AG04450 (cell line): ENCODE results near the gene ALPG. TPM values are rescaled to one million over a fixed set of nuclear protein-coding genes. Genes with fewer than 3 reads are reported as not detected.
"Not testable (repeated sequence)": the region's sequence is repeated elsewhere in the genome, so short reads cannot be mapped to it uniquely, and the experiment has no call there.

Experiments
- CTCF ChIA-PET: fragments of 300-600, 350-600 bp; formaldehyde crosslinking; extraction: SDS; loops from one replicate; lab custom pipeline; 2022; ENCODE audit warnings: antibody characterized with exemption, inconsistent platforms; lab: Charles Lee
- POLR2A ChIA-PET: fragments of 350-600 bp; formaldehyde crosslinking; extraction: SDS; loops from one replicate; lab custom pipeline; 2021; ENCODE audit warnings: antibody characterized with exemption, inconsistent platforms; lab: Yijun Ruan, JAX
- DNase-seq: peaks from one replicate; pipeline ENCODE4 v3.0.0-alpha.2; 2011; ENCODE audit warnings: low read depth, low spot score
- H3K27ac ChIP-seq: one replicate; pipeline ENCODE4 v1.5.1; 2012; ENCODE audit warnings: low read depth, low read length, control low read depth
- H3K27me3 ChIP-seq: one replicate; pipeline ENCODE4 v1.6.0; 2012; ENCODE audit warnings: low read length; ENCODE audit not compliant: control insufficient read depth, insufficient read depth
- H3K4me3 ChIP-seq: 2 replicates; pipeline ENCODE4 v1.5.1; 2011; ENCODE audit warnings: mild to moderate bottlenecking, low read depth, low read length, control low read depth
- H3K9me3 ChIP-seq: 2 replicates; pipeline ENCODE4 v1.5.1; 2012; ENCODE audit warnings: low read length; ENCODE audit not compliant: control insufficient read depth, insufficient read depth
- polyA plus RNA-seq: library from polyadenylated mRNA; depleted of rRNA; stranded (reverse); fragments of >200 nt; gene quantifications from 2 replicates; pipeline ENCODE4 v1.2.3, GENCODE V29; 2011
- TF ChIP-seq, protein P1 (sequence below): IDR thresholded peaks from 2 replicates; pipeline ENCODE4 v1.5.1; 2011; ENCODE audit warnings: low read depth, low read length, control low read depth, inconsistent platforms

Gene ALPG
- polyA plus RNA-seq, 1 experiment = not detected

DNA sequence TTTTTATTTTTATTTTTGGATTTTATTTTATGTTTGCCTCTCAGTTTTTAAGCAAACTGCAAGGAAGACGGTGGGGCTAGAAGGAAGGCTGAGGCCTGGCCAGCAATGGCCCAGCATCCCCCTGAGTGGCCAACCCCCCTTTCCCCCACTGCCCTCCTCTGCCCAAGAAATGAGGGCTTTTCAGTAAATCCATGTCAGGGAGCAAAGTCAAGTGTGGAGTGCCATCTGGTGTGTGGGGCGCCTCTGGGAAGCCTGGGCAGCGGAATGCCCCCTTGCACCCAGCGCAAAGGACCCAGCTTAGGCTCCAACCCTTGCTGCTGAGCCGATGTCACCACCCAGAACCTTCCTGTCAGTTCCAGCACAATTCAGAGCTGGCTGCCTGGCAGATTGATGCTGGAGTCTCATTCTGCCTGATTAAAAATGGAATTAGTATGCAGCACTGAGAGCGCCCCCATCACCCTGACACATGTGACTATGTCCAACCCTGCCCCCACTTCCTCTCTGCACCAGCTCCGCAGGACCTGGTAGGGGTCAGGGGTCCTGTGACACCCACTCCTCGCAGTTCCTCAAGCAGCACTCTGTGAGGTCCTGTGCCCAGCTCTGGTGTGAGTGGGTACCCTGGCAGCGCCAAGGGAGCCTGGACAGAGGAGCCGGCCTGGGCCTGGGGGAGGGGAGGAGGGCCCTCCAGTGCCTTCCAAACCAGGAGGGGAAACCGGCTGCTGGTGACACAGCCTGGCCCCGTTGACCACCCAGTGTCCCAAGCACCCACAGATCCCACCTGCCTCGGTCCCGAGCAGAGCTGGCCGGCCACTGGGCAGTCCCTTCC lies 37.3 kb upstream of the ALPG start:
- ChIA-PET CTCF (no interaction called here), POLR2A (no interaction called here)
- Histone ChIP-seq H3K9me3 (no peaks in the 10 kb centered on the region), H3K27ac (no peak overlapping the region), H3K27me3 (peaks cover 2% of the 10 kb centered on the region), H3K4me3 (no peak overlapping the region)
- TF ChIP-seq, protein P1, sequence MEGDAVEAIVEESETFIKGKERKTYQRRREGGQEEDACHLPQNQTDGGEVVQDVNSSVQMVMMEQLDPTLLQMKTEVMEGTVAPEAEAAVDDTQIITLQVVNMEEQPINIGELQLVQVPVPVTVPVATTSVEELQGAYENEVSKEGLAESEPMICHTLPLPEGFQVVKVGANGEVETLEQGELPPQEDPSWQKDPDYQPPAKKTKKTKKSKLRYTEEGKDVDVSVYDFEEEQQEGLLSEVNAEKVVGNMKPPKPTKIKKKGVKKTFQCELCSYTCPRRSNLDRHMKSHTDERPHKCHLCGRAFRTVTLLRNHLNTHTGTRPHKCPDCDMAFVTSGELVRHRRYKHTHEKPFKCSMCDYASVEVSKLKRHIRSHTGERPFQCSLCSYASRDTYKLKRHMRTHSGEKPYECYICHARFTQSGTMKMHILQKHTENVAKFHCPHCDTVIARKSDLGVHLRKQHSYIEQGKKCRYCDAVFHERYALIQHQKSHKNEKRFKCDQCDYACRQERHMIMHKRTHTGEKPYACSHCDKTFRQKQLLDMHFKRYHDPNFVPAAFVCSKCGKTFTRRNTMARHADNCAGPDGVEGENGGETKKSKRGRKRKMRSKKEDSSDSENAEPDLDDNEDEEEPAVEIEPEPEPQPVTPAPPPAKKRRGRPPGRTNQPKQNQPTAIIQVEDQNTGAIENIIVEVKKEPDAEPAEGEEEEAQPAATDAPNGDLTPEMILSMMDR = no peak
- no peak for DNase-seq

DNA sequence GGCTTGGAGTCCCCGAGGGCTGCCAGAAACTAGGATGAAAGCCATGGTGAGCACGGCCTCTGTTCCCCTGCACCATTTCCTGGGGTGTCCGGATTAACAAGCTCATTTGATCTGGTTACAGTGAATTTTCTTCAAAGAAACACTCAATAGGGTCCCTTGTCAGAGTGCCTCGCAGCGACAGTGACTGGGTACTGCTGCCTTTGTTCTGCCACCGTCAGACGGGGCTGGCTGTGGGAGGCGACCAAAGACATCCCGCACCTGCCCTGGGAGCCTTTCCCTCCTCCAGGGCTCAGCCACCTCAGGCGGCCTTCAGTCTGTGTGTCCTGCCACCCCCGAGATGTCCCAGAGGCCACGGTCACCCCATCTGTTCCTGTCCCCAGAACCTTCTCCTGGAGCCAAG lies 36.6 kb upstream of the ALPG start:
- CTCF ChIA-PET, H3K9me3 ChIP-seq, H3K27me3 ChIP-seq, DNase-seq, POLR2A ChIA-PET, H3K4me3 ChIP-seq, H3K27ac ChIP-seq: not testable (repeated sequence)

DNA sequence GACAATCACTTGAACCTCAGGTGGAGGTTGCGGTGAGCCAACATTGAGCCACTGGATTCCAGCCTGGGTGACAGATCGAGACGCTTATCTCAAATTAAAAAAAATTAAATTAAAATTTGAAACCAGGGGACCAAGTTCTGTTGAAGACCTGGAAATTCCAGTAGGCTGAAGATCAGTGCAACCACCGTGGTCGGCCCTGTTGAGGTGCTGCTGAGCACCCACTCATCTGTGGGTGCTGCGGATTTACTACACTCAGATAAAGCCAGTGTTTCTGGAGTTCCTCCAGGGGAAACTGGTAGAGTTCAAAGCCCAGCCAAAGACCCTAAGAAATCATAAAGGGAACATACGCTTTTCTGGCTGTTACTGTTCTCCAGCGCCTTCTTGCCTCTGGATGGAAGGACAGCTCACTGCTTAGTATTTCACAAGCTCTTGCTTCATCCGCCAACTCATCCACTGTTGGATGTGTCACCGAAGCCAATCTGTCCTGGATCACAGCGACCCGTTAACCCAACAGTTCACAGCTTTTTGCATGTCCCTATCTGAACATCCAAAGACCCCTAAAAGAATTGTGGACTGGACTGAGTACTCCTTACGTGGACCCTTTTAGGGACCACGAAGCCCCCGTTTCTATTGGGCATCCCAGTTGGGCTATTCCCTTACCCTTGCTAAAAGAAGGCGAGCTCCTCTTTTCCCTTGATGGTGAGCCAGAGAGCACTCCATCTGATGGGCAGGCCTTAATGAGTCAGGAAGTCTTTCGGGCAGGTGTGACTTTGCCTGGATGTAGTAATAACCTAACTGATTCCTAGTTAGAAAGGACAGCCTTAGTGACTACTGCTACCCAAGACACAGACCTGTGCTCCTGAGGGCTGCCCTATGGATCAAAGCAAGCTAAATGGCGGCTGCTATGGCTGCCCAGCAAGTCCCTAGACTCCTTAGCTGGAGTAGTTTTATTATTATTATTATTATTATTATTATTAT lies 34.1 kb upstream of the ALPG start:
- peaks cover 2% of the 10 kb centered on the region for H3K27me3 ChIP-seq
- no peak for DNase-seq
- H3K4me3 ChIP-seq = no peak overlapping the region
- POLR2A ChIA-PET = interaction anchor here (0.7 kb wide), 1 partner anchor 14 kb away, joined by 3 read pairs; no protein-coding TSS in a partner anchor
- no peak overlapping the region for H3K27ac ChIP-seq
- no peaks in the 10 kb centered on the region for H3K9me3 ChIP-seq
- CTCF ChIA-PET = interaction anchor here (0.9 kb wide), 1 partner anchor 472 kb away, joined by 3 read pairs; no protein-coding TSS in a partner anchor
- TF ChIP-seq, protein P1 = no peak

DNA sequence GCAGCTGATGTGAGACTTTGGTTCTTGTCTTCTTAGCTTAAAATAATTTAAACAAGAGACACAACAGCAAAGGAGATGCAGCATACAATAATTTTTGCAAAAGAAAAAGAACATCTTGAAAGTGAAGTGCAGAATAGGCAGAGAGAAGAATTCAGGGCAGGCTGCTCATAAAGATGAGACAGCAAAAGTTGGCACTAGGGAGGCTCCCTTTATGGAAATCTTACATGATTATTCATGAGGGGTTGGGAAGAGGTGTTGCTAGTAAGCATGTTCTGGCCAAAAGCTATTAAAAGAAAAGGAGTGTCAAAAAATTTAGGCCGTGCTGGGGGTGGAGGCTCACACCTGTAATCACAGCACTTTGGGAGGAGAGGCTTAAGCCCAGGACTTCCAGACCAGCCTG lies 32.3 kb upstream of the ALPG start:
- Histone ChIP-seq H3K27ac (no peak overlapping the region), H3K27me3 (peaks cover 4% of the 10 kb centered on the region), H3K9me3 (no peaks in the 10 kb centered on the region), H3K4me3 (no peak overlapping the region)
- CTCF ChIA-PET = interaction anchor here (0.8 to 1.4 kb wide), 2 partner anchors 9 to 64 kb away, joined by 3 to 5 read pairs; no protein-coding TSS in a partner anchor
- TF ChIP-seq, protein P1 = no peak
- POLR2A ChIA-PET = no interaction called here
- DNase-seq = no peak

DNA sequence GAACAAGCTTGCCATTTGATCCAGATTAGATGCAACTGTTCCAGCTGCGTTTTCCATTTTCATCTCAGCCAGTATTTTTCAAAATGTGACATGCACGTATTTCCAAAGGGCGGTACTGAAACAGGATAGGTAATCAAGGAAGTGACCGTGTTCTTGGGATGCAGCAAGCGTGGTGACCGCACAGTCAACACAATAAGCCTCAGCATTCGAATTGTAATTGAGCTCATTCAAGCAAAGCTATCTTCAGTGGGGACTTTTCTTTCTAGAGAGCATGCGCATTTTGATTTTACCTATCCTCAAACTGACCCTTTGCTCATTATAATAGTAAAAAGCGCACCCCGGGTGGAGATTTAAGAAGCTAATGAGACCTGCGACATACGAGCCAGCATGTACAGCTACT lies 31.5 kb upstream of the ALPG start:
- ChIA-PET CTCF (interaction anchor here (1.1 to 1.4 kb wide), 2 partner anchors 10 to 64 kb away, joined by 3 to 5 read pairs; no protein-coding TSS in a partner anchor), POLR2A (no interaction called here)
- Histone ChIP-seq H3K4me3 (no peak overlapping the region), H3K27ac (no peak overlapping the region), H3K27me3 (peaks cover 4% of the 10 kb centered on the region), H3K9me3 (no peaks in the 10 kb centered on the region)
- DNase-seq = no peak
- TF ChIP-seq, protein P1 = no peak
